OCI-M1 (cell line): ENCODE measurements around the gene C4A.
"Not testable (repeated sequence)": the region's sequence is repeated elsewhere in the genome, so short reads cannot be mapped to it uniquely, and the experiment has no call there.

Experiments
- DNase-seq: peaks from one replicate; lab custom pipeline; 2025; lab: John Stamatoyannopoulos, UW

Gene C4A

GRCh38 chr6:31961616-31962015, 20.2 kb upstream of the C4A start:
- no peak for DNase-seq

- DNase-seq: no peak
Observed at GRCh38 chr6:31963921-31964320, 17.9 kb upstream of the C4A start.

- no peak for DNase-seq
Observed at GRCh38 chr6:31965700-31966099, 16.2 kb upstream of the C4A start.

DNA sequence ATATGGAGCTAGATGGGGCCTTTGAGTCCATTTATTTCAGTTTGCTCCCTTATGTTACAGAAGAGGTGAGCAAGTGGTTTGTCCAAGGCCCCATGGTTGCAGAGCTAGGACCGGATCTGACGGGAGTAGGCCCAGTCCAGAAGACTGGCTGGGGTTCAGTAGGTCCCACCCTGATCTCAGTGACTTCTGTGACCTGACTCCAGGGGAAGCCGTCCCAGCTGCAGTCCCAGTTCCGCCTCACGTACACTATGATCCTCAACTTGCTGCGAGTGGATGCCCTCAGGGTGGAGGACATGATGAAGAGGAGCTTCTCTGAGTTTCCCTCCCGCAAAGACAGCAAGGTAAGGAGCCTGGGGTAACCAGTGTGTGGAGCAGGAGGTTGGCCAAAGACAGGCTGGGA, 15.4 kb upstream of the C4A start:
- DNase-seq: no peak

DNA sequence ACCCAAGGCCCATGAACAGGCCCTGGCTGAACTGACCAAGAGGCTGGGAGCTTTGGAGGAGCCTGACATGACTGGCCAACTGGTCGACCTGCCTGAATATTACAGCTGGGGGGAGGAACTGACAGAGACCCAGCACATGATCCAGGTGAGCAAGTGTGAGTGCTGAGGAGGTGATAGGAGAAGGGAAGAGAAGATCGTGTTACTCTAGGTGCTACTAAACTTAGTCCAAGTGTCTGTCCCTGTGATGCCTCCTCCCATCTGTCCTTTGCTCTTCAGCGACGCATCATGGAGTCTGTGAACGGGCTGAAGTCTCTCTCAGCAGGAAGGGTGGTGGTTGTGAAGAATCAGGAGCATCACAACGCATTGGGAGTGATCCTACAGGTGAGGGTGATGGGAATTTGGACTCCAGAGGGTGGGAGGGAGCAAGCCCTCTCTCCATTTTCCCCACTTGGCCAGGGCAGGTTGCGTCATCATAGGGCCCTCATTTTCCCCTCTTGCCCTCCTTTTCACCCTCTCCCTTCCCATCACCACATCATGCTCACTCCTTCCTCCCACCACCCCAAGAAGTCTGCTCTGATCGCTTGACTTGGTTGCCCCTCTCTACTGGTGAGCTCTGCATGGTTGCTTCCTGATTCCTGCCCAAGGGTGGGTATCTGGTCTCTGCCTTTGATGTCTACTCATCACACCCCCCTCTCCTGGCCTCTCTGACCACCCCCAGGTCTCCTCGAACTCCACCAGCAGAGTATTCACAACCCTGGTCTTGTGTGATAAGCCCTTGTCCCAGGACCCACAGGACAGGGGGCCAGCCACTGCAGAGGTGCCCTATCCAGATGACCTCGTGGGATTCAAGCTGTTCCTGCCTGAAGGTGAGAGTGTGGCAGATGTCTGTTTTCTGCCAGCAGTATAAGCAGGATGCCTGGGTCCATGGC, 14.6 kb upstream of the C4A start:
- DNase-seq: no peak

DNA sequence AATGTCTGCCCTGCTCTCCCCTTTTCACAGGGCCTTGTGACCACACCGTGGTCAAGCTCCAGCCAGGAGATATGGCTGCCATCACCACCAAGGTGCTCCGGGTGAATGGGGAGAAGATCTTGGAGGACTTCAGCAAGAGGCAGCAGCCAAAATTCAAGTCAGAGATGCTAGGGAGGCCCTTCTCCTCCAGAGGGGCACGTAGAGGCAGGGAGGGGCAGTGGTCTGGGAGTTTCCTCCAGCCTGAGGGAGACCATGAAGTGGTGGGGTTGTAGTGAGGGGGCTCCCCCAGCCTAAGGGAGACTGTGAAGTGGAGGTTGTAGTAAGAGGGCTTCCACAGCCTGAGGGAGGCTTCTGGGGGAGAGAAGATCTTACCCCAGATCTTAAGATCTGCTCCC, 13.9 kb upstream of the C4A start:
- DNase-seq: no peak

DNA sequence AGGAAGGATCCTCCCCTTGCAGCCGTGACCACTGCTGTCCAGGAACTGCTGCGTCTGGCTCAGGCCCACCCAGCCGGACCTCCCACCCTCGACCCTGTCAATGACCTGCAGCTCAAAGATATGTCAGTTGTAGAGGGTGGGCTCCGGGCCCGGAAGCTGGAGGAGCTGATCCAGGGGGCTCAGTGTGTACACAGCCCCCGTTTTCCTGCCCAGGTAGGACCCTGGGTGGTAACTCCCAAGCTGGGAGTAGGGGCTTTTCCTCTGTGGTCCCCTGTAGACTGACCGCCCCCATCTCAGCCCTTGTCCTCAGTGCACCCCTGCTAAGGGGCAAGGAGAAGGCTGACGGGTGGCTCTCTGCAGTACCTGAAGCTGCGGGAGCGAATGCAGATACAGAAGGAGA, 13.5 kb upstream of the C4A start:
- no peak for DNase-seq

DNA sequence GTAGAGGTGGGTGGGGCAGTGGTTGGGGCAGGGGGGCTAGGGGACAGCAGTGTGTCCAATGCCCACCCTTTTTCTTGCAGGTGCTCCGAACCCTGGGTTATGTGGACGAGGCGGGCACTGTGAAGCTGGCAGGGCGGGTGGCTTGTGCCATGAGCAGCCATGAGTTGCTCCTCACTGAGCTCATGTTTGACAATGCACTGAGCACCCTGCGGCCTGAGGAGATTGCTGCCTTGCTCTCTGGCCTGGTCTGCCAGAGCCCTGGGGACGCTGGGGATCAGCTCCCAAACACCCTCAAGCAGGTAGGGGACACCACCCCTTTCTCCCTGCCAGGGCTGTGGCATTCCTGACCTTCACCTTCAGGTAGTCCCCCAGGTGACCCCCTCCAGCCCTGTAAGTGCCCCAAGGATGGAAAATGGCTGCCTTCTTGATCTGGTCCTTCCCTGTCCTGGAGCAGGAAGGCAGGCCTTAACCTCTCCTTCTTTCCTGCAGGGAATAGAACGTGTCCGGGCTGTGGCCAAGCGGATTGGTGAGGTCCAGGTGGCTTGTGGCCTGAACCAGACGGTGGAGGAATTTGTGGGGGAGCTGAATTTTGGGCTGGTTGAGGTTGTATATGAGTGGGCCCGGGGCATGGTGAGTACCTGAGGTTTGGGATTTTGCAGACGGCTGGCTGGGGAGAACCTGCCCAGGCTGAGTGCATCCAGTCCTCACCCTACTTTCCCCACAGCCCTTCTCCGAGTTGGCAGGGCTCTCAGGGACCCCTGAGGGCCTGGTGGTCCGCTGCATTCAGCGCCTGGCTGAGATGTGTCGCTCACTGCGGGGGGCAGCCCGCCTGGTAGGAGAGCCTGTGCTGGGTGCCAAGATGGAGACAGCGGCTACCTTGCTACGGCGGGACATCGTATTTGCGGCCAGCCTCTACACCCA, 12.8 kb upstream of the C4A start:
- no peak for DNase-seq

DNA sequence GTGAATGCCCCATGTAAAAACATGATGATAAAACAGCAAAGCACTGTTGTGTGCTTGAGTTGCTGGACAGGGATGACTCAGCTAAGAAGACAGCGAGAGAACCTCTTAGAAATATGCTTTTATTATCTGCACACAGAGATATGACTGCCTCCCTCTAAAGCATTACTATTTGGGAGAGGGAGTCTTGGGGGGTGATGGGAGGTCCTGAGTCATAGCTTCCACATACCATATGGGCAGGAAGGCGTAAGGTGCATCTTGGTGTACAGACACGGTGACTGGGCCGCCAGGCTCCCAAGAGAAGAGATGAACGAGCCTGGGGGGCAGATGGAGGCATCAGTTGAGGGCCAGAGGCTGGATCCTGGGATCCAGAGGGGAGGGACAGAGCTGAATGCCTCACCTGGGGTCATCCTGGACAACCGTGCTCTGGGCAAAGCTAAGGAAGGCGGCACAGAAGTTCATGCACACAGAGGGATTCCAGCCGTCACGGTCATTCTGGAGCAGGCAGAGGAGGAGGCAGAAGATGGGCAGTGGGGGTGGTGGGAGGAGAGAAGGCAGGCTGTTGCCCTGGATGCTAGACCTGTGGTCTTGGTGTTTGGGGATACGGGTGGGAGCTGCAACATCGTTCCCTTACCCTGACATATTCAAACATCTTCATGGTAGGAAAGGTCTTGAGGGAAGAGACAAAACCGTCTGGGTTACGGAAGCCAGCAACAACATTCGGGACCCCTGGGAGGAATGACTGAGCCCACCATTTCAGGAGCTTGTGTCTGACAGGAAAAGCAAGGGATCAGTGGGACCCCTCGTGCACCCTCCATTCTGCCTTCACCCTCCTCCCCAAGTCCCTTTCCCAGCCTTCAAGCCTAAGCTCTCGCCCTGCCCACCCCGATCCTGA, 11.9 kb upstream of the C4A start:
- no peak for DNase-seq

GRCh38 chr6:31970604-31971271, 11.1 kb upstream of the C4A start:
- DNase-seq: no peak

DNA sequence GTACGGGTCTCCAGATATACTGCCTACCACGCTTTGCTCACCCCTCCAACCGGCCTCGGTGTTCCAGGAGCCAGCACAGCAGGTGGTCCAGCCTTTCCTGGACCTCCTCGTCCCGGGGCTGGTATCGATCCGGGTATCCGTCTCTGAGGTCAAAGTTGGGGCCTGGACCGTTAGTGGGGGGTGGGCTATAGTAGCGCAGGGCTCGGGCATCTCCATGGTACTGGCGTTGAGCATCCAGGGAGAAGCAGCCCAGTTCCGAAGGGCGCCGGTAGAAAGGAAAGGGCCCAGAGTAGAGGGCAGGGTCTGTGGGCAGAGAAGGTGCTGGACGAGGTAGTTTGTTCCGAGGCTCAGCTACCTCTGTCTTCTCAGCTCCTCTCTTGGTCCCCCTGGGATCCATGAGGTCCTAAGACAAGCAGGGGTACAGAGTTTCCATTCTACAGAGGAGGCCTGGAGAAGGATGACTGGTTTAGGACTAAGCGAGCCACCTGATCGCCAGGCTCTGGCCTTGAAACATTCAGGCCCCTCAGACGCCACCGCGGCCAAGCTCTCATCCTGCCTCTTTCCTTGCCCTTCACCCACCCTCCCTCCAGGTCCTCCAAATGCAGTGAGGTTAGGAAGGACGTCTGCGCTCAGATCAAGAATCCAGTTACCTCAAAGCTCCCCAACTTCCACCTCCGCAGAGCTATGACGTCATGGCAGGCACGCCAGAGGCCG, 10.4 kb upstream of the C4A start:
- no peak for DNase-seq

DNA sequence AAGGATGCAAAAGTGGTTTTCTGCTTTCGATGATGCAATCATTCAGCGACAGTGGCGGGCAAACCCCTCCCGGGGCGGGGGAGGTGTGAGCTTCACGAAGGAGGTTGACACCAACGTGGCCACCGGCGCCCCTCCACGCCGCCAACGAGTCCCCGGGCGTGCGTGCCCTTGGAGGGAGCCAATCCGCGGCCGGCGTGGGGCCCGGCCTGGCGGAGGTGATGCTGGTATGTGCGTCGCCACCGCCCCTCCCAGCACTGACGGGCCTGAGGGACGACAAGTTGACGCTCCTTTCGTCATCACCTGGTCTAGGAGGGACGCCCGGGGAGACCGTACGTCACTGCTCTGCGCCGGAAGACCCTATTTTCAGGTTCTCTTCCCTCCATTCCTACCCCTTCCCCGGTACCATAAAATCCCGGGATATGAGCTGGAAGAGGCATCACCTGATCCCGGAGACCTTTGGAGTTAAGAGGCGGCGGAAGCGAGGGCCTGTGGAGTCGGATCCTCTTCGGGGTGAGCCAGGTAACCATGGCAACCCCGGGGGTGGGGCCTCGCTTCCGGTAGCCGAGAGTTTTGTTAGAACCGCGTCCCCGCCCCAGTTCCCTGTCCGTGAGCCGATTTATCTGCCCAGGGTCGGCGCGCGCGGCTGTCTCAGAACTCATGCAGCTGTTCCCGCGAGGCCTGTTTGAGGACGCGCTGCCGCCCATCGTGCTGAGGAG, 9.7 kb upstream of the C4A start, which contains the start of gene DXO:
Gene DXO (minus strand): TSS at position 146 of the 716 bp plus-strand sequence. CDS start 463 bp downstream, outside the sequence.
- DNase-seq: peak; percentile 100

GRCh38 chr6:31972709-31973350, 9.0 kb upstream of the C4A start:
- DNase-seq: peak; percentile 63

DNA sequence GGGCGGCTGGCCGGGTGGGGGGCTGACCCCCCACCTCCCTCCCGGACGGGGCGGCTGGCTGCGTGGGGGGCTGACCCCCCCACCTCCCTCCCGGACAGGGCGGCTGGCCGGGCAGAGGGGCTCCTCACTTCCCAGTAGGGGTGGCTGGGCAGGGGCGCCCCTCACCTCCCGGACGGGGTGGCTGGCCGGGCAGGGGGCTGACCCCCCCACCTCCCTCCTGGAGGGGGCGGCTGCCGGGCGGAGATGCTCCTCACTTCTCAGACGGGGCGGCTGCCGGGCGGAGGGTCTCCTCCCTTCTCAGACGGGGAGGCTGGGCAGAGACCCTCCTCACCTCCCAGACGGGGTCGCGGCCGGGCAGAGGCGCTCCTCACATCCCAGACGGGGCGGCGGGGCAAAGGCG, 5.8 kb upstream of the C4A start:
- not testable (repeated sequence) for DNase-seq

DNA sequence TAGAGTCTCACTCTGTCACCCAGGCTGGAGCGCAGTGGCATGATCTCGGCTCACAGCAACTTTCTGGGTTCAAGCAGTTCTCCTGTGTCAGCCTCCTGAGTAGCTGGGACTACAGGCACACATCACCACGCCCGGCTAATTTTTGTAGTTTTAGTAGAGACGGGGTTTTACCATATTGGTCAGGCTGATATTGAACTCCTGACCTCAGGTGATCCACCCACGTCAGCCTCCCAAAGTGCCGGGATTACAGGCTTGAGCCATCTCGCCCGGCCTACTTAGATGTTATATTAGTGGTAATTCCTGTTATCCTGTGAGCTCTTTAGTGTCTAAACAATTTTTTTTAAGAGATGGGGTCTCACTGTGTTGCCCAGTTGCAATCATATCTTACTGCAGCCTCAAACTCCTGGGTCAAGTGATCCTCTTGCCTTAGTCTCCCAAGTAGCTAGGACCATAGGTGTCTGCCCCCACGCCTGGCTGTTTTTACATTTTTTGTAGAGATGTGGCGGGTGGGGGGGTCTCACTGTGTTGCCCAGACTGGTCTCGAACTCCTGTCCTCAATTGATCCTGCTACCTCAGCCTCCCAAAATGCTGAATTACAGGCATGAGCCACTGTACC, 3.9 kb upstream of the C4A start:
- no peak for DNase-seq

GRCh38 chr6:31978831-31979230, 3.0 kb upstream of the C4A start:
- DNase-seq: no peak

GRCh38 chr6:31979238-31979898, 2.5 kb upstream of the C4A start:
- peak; percentile 43 for DNase-seq

GRCh38 chr6:31980195-31980876, 1.5 kb upstream of the C4A start:
- not testable (repeated sequence) for DNase-seq
